ENCODE data around the gene HSF2BP.
"Not testable (repeated sequence)": the region's sequence is repeated elsewhere in the genome, so short reads cannot be mapped to it uniquely, and the experiment has no call there.

Gene HSF2BP

DNA sequence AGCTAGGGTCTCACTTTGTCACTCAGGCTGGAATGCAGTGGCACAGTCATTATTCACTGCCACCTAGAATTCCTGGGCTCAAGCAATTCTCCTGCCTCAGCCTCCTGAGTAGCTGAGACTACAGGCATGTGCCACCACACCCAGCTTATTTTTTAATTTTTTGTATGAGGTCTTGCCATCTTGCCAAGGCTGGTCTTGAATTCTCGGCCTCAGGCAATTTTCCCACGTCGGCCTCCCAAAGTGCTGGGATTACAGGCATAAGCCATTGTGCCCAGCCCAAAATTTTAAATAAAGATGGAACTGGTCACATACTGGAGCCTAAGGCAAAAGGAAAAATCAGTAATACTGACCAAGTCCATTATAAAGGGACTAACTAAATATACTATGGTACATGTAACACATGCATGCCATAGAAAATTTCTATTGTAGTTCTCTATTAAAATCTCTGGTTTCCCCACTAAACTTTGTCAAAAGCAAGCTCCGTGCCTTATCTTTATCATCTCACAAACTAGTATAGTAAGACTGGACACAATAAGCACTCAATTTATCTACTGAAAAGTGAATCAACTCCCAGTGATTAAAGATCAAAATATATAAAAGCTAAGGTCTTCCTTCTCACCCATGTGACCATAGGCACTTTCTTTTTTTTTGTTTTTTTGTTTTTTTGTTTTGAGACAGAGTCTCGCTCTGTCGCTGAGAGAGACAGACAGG is 61.6 kb downstream of the HSF2BP start:
- DNase-seq (ENCODE audit: low read depth), result no peak

GRCh38 chr21:43597052-43597451 is 62.2 kb downstream of the HSF2BP start:
- DNase-seq (ENCODE audit: low read depth), result peak; percentile 95

GRCh38 chr21:43596616-43597015 is 62.7 kb downstream of the HSF2BP start:
- DNase-seq (ENCODE audit: low read depth), result no peak

- not testable (repeated sequence) for DNase-seq (ENCODE audit: low read depth)
These were observed 63.5 kb downstream of the HSF2BP start for GRCh38 chr21:43595769-43596168.

DNA sequence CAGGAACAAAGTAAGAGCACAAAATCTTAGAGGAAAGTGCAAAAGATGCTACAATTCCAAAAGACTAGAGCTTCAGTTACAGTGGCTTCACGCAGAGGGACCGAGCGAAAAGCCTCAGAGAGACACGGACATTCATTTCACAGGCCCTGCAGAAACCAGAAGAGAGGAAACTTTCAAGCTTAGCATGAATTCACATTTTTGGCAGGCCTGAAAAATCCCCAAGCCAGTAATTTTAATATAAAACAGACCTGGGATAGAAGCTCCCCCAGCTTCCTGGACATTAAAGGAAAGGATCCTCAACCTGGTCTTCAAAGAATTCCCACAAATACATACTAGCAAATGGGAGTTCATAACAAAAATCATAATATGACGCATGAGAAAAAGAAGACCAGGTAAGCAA is 66.2 kb downstream of the HSF2BP start:
- DNase-seq (ENCODE audit: low read depth), result no peak

GRCh38 chr21:43591571-43591970 is 67.7 kb downstream of the HSF2BP start:
- peak; percentile 82 for DNase-seq (ENCODE audit: low read depth)

DNA sequence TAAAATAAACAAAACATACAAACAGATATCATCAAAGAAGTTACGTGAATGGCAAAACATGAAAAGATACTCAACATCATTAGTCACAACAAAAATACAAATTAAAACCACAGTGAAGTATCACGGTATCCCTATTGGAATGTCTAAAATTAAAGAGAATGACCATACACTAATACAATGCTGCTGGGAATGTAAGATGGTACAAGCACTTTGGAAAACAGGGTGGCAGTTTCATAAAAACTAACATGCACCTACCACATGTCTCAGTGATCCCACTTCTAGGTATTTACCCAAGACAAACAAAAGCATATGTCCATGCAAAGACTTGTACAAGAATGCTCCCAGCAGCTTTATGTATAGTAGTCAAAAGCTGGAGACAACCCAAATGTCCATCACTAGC is 69.1 kb downstream of the HSF2BP start:
- no peak for DNase-seq (ENCODE audit: low read depth)

- DNase-seq (ENCODE audit: low read depth), result no peak
These were observed 70.3 kb downstream of the HSF2BP start for GRCh38 chr21:43588957-43589356.

DNA sequence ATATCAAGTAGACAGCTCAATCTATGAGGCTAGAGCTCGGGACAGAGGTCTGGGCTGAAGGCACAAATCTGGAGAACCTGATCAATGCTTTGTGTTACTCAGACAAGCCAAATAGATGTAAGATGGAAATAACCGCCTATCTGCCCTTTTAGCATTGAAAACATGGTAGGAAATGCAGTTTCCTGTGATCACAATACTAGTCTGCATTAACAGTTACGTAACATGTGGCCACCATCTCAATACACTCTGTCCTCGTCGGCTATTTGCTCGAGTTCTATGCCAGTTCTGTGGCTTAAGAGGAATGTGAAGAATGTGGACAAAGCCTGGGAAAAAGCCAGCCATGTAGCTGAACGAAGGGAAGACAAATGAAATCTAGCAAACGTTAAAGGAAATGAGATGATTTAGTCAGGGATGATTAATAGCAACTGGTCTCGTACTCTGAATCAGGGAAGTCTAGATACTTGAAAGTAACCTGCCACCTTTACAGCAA is 73.3 kb downstream of the HSF2BP start:
- peak; percentile 100 for DNase-seq (ENCODE audit: low read depth)

GRCh38 chr21:43585514-43585913 is 73.8 kb downstream of the HSF2BP start:
- DNase-seq (ENCODE audit: low read depth), result peak; percentile 82

DNA sequence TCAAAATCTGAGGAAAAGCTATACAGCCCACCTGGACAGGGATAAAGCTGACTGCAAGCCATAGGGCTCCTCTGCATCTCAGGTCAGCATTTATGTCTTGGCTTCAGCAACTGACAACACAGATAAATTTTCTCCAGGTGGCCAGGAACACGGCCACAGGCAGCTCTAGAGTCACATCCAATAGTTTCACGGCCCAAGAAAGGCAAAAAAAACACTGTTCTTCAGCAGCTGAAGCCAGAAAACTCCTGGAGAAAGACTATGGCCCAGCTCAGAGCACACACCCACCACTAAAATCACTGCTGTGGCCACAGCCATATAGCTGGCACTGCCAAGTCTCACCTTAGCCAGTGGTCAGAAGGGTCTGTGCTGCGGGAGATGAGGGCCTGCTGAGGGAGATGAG is 77.8 kb downstream of the HSF2BP start:
- no peak for DNase-seq (ENCODE audit: low read depth)

DNA sequence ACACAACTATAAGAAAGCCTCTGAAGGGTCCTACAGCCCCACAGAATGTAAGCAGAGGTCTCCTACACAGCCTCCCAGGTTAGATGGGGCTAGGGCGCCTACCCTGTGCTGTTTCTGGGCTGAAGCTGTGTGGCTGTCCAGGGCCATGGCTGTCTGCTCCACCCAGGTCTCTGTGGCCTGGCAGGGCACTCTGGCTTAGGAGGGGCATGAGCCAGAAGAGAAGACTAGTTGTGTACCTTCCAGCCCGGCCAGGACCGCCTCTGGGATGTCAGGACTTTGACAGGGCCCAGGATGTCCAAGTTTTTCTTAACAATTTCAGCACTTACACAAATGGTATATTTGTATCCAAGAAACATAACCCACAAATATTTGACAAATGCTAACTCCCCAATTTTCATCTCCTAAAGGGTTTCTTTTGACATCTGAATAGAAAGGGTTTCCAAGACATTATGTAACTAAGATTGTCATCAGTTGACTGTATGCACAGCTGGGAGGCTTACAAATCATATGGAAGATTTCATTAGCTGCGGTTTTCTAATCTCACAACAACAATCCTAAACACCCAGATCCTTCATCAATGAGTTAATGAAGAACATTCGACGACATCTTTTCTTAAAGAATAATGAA is 80.5 kb downstream of the HSF2BP start:
- DNase-seq (ENCODE audit: low read depth), result peak; percentile 89

DNA sequence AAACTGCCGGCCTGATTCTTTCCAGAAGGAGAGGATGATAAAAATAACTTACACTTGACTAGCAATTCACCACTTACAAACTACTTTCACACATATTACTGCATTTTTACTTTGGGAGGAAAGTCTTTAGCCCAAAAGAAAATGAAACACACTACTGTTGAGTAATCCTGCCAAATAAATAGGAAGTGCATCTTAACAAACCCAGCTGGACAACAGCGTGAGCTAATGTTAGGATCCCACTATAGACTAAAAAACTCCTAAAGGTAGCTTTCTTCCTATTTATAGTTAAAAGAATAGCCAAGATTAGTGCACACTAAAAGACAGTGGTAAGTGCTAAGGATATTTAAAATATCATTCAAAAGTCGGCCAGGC is 83.8 kb downstream of the HSF2BP start:
- no peak for DNase-seq (ENCODE audit: low read depth)

- no peak for DNase-seq (ENCODE audit: low read depth)
These were observed 84.4 kb downstream of the HSF2BP start for GRCh38 chr21:43574741-43575472.

DNA sequence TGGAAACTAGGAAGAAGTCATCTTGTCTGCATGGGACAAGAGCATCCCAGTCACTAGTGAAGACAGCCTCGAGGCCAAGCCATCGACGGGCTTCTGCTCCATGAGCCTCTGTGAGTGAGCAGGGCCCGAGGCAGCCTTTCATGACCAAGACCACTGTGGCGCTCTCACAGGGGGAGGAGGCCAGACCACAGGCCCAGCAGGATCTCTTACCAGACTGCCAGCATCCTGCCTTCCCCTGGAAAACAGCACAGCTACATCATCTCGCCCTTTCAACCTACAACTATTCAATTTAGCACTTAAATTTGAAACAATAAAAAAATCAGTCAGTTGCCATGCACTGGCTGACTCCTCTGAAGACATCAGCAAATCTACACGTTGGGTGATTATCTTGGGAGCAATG is 85.4 kb downstream of the HSF2BP start:
- DNase-seq (ENCODE audit: low read depth), result no peak

DNA sequence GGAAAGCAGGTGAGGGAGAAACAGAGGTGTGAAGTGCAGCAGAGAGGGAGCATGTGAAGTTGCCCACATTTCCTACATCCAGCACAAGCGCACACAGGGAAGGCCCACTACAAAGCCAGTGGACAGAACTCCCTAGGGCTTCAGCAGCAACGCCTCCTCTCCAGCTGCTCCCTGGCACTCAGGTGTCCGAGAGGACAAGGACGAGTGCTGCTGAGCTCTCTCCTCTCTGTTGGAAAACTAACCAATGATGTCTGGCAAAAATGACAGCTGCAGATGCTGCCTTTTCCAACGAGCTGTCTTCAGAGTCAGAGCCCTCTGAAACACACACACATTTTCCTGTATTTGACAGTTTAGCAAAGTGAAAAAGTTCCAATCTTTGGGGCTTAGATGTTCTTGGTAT is 86.8 kb downstream of the HSF2BP start:
- DNase-seq (ENCODE audit: low read depth), result no peak

DNA sequence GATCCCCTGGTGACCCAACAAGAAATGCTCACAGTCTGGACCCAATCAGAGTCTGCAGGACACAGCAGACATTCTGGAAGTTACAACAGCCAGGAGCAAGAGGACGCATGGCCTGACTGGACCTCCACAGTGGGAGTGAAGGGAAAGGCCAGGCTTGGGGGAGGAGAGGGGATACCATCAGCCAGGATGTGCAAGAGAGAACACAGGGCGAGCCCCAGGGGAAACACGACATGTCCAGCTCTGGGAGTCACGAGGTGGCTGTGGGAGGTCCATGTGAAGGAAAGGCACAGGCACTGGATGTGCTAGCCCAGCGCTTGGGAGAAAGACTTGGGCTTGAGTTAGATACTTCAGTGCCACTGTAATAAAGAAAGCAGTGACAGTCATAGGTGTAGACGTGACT is 87.3 kb downstream of the HSF2BP start:
- no peak for DNase-seq (ENCODE audit: low read depth)

DNA sequence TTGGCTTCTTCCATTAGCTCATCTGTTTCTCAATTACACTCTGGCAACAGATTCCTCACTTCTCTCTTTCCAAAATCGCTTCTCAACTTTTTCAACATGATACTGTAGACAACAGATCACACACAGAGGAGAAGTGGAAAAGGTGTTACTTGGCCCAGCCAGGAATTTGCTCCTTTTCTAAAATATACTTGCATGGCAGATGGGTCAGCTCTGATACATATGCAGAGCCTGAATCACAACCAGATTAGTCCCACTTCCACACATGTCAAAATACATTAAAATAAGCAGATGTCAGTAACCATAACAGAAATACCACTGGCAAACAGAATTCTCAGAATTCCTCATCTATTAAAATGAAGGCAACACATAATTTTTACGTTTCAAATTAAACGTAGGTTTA is 89.1 kb downstream of the HSF2BP start:
- DNase-seq (ENCODE audit: low read depth), result not testable (repeated sequence)

- DNase-seq (ENCODE audit: low read depth), result not testable (repeated sequence)
These were observed 96.8 kb downstream of the HSF2BP start for GRCh38 chr21:43562451-43562850.

- DNase-seq (ENCODE audit: low read depth), result not testable (repeated sequence)
These were observed 118.7 kb downstream of the HSF2BP start for GRCh38 chr21:43540561-43540960.

DNA sequence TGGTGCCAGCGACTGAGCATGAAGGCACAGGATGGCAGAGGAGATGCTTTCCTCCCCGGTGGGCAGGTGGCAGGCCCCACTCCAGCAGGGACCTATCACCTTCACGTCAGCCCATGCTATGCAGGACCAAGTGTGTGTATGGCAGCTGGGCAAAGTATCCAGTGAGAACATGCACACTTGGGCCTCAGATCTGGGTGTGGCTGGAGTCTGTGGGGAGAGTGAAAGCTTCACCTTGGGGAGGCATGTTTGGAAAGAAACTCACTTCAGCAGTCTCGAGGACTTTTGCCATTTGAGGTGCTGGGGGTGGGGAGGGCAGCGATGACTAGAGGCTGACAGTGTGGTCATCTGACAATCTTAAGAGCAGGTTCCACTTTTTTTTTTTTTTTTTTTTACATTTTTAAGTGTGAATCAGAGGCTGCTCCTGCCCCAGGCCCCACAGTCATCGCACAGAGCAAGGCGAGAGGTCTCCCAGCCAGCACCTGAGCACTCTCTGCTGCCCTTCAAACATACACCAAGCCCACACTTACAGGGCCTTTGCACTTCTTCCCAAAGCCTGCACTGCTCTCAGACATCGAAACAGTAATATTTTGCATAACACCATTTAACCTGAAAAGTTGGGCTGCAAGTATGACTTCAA is 136.7 kb downstream of the HSF2BP start:
- DNase-seq (ENCODE audit: low read depth), result not testable (repeated sequence)

- DNase-seq (ENCODE audit: low read depth), result not testable (repeated sequence)
These were observed 141.6 kb downstream of the HSF2BP start for GRCh38 chr21:43517701-43518100.

Data from amniotic epithelial cell (primary cell).